NOMO-1 treated with dmso at 0.1 percent for 144 hours (cell line): Measurements from ENCODE around the gene MORF4L1.
"Not testable (repeated sequence)": the region's sequence is repeated elsewhere in the genome, so short reads cannot be mapped to it uniquely, and the experiment has no call there.

Experiments used
- DNase-seq: peaks from one replicate; lab custom pipeline; 2025; ENCODE audit not compliant: unreplicated experiment; lab: John Stamatoyannopoulos, UW

The MORF4L1 gene

DNA sequence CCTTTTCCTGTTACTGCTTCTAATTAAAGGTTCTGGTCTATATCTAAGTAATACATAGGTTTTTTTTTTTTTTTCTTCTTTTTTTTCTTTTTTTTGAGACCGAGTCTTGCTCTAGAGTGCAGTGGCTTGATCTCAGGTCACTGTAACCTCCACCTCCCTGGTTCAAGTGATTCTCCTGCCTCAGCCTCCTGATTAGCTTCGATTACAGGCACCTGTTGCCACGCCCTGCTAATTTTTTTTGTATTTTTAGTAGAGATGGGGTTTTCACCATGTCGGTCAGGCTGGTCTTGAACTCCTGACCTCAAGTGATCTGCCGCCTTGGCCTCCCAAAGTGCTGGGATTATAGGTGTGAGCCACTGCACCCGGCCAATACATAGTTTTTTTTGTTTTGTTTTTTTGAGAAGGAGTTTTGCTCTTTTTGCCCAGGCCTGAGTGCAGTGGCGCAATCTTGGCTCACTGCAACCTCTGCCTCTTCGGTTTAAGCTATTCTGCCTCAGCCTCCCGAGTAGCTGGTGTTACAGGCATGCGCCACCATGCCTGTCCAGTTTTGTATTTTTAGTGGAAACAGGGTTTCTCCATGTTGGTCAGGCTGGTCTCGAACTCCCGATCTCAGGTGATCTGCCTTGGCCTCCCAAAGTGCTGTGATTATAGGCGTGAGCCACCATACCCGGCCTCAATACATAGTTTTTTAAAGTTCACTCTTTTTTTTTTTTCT is 28.3 kb downstream of the MORF4L1 start:
- DNase-seq, result not testable (repeated sequence)

DNA sequence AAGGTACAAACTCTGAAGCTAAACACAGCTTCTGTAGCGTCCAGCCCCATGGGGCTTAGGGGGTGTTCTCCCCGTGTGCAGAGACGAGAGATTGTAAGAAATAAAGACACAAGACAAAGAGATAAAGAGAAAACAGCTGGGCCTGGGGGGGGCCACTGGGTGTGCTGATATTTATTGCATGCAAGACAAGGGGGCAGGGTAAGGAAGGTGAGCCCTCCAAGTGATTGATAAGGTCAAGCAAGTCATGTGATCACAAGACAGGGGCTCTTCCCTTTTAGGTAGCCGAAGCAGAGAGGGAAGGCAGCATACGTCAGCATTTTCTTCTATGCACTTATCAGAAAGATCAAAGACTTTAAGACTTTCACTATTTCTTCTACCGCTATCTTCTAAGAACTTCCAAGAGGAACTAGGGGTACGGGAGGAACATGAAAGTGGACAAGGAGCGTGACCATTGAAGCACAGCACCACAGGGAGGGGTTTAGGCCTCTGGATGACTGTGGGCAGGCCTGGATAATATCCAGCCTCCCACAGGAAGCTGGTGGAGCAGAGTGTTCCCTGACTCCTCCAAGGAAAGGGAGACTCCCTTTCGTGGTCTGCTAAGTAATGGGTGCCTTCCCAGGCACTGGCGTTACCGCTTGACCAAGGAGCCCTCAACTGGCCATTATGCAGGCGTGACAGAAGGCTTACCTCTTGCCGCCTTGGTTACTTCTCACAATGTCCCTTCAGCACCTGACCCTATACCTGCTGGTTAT is 29.8 kb downstream of the MORF4L1 start:
- DNase-seq, result not testable (repeated sequence)

DNA sequence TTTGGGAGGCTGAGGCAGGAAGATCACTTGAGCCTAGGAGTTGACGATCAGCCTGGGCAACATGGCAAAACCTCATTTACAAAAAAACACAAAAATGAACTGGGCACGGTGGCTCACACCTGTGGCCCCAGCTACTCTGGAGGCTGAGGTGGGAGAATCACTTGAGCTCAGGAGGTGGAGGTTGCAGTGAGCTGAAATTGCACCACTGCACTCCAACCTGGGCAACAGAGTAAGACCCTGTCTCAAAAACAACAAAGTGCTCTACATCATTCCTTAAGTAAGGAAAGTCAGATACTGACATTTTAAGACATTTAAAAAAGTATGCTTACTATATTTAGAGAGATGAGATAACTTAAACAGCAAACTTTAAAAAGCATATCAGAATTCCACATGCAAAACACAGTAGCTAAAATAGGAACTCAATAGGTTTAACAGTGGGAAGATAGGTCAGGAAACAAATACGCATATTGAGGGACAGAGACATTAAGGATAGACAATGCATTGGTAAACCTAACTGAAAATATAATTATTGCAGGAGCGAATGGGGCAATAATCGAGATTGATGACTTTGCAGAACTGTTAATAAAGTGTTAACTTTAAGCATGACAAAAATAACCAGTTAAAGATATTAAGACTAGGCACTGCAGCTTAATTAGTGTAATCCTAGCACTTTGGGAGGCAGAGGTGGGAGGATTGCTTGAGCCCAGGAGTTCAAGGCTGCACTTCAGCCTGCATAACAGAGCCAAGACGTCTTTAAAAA is 32.1 kb downstream of the MORF4L1 start:
- no peak for DNase-seq

DNA sequence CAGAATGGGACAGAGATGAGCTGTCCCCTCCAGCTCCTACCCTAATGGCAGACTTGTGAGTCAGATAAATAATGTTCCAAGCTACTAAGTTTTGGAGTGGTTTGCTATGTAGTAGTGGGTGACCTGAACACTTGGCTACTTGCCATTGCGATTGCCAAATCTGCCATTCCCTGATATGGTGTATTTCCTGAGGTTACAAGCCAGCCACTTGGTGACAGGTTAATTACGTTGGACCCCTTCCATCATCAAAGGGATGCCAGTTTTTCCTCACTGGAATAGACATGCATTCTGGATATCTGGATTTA is 33.6 kb downstream of the MORF4L1 start:
- DNase-seq, result no peak

DNA sequence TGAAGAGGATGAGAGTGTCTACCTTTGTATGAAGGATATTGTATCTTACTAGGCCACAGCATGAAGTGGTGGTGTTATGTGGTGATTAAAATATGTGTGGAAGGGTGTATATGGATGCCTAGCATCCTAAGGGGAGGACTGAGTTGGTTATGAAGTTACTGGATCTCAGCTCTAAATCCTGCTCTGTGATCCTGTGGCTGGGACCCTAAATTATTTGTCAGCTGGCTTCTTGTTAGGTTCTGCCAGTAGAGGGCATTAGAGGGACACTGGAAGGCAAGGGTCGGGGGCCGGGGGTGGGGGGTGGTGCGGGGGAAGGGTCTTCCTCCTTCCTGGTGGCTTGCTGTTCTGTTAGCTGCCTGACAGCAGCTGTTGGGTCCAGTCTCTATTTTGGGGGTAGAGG is 34.9 kb downstream of the MORF4L1 start:
- no peak for DNase-seq

DNA sequence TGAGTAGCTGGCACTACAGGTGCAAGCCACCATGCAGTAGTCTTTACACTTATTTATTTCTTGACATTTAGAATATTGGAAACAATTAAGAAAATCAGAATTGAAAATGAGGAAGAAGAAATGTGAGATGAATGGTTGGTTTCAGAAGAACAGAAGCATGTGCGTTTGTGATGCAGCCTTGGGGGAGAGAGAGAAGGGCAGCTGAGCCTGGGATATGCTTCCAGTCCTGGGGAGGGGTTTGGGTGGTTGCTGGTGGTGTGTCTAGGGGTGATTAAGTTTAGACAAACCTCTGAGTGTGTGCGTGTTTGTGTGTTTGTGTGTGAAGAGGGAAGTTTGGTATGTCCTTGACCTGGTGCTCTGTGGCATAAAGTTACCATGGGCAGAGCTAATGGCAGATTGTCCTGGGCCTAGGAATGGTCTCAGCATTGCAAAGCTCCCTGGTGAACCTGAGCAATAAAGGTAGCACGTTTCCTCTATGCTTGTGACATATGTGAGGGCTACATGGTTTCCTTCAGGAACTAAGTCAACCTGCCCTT is 36.5 kb downstream of the MORF4L1 start:
- DNase-seq, result no peak

DNA sequence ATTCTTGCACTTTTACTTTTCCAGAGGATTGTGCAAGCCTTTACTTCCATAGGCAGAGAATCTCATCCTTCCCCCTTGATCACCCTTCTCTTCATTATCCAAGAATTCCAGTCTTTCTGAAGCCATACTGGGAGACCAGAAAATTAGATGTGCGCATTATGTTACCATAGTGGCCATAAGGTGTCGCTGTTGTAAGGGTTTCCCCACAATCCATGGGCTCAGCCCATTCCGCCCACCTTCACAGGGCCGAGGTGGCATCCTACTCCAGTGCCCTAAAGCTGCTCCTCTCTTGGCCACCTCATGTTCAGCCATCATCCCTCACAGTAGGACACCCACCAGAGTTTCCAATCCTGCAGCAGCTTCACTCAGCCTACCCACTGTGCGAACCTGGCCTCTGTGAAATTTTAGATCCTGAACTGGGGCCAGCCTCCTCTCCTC is 37.1 kb downstream of the MORF4L1 start:
- no peak for DNase-seq

DNA sequence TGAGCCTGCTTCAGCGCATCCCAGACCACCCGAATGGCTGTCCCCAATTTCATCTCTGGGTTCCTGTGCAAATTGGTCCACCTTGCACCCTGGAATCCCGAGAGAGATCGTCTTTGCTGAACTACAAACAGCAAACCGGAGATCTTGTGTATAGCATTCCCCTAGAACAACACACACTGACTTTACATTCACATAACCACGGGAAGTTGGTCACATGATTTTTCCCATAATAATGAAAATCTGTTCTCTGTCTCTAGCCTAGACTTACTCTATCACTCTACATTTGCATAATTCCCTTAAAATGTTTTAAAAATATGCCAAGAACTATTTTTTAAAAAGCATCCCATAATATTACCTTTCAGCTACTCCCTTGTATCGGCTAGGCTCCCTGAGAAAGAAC is 37.6 kb downstream of the MORF4L1 start:
- no peak for DNase-seq

DNA sequence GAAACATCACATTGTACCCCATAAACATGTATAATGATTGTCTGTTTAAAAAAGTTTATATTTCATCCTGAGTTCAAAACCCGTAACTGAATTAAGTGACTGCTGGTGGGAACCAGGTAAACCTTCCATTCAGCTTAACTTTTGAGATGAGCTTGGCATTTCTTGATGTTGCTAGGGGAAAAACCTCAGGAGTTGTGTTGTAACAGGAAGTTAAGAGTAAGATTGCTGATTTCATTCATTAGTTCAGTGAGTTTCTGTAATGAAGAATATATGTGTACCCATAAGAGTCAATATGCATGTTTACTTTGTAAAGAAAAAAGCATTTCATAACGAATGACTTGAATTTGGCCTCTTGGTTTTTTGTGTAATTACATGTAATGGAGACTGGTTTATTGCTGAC is 39.6 kb downstream of the MORF4L1 start:
- no peak for DNase-seq

DNA sequence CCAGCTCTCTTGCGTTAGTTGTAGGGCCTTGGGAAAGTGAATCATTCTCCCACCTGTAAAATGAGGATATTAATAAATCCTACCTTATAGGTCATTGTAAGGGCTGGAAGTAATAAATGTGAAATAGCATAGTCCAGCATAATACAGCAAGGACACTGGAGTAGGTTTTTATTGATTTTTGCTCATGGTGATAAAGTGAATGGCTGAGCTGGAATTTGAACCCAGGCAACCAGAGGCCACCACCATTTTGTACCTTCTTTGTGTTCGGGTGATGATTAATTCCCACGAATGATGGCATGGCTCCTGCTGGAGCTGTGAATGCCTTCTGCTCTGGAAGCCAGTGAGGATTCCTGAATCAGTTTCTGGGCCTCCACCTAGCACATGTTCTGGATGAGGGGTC is 40.3 kb downstream of the MORF4L1 start:
- no peak for DNase-seq

DNA sequence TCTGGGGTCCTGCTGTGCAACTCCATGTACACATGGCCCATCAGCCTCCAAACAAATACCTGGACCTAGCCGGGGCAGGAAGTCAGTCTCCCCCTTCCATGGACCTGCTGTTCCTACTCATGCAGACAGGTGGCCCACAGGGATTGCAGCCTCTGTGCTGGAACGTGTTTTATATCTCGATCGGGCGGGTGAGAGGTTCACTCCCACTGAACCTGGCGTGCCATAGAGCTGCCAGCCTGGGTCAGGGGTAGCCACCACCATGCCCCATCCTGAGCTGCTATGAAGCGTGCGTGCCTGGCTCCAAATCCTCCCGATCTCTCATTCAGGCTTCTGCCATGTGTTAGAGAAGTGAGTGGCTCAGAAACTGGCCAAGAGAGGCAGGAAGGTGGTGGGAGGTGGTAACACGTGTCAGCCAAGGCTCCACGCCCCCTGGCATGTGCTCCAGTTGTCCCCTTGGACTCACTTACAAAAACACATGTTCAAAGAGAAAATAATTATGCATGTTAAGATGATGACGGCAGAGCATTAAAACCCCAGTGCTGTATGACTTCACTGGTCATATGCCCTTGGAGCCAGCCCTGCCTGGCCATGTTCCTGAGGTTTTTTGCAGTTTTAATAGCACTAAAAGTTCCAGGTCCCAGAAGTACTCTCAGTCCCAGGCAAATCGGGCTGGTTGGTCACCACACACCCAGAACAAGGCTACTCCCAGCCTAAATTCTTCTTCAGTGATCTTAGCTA is 41.5 kb downstream of the MORF4L1 start:
- no peak for DNase-seq

DNA sequence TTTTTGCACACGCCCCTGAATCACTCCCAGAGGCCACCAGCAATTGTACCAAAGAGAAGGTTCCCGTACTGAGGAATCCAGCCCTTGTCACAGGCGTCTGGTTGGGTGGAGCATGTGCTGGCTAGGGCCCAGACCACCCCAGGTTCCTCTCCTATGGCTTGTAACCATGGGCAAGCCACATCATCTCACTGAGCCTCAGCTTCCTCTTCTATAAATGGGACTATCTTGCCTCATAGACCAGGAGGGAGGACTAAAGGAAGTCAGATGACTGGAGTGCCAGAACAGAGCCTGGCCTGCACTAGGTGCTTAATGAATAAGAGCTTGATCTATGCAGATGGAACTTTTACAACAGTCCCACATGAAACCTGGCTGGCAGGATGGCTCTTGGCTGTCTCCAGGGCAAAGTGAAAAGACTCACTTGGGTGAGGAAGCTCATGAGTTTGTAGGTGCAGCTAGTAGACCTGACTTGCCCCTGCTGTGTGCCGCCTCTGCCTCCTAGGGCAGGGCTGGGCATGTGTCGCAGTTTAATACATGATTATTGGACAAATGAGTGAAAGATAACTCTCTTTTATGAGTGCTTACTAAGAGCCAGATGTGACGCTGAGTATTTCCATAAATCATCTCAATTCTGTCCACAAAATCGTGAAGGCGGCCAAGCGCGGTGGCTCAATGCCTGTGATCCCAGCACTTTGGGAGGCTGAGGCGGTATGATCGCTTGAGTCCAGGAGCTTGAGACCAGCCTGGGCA is 42.8 kb downstream of the MORF4L1 start:
- peak; percentile 83 for DNase-seq

DNA sequence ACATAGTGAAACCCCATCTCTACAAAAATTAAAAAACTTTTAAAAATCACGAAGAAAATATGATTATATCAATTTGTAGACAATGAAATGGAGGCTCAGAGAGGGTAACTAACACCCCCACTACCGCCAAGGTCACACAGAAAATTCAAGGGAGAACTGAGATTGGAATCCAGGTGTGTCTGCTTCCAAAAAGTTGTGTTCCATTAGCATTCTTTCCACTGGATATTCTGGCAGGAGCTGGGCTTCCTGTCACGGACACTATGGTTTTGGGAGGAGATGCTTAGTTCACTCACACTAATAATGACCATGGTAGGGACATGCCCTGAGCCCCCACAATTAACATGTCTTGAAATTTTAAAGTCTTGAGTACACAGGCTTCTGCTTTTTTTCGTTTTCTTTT is 43.4 kb downstream of the MORF4L1 start:
- no peak for DNase-seq

DNA sequence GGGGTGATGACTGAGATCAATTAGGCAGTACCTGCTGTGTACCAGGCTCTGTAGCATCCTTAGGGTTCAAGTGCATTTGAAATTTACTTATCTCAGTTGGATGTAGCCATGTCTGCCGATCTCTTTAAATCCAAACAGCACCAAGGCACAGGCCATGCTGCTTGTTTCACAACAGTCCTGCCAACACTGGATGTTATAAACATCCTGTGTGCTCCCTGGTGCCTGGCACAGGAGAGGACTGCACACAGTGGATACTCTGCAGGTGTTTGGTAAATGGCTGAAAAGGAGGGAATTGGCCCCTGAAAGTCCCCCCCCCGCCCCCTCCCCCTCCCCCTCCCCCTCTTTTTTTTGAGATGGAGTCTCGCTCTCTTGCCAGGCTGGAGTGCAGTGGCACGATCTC is 45.2 kb downstream of the MORF4L1 start:
- no peak for DNase-seq

DNA sequence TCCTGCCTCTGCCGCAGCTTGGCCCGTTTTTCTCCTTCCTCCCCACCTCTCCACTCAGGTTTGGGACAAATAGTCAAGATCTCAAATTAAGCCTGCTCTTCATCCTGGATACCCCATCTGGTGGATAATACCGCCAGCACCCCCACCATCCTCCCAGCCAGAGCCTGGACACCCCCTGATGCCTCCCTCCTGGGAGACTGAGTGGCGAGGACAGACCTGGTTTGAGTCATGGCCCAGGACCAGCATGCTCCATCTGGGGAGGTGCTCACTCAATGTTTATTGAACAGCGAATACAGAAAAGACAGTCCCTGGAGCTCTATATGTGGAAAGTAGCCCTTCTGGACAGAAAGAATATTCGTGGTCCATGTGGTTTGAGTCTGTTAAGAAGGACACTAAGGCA is 48.8 kb downstream of the MORF4L1 start:
- no peak for DNase-seq

DNA sequence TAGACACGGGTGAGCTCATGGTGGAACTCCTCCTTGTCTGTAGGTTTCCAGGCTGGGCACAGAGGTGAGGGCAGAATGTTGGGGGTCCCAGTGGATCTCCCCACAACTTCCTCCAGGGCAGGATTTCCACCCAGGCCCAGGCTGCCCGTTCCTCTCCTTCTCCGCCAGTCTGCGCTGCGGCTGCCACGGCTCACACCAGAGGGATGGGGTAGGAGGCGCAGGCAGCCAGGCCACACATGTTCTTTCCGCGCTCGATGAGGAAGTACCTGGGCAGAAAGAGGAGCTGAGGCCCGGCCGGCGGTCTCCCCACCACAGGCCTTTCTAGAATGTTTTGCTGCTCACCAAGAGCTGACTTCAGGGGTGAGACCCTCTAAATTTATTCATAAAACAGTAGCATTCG is 49.2 kb downstream of the MORF4L1 start:
- no peak for DNase-seq

DNA sequence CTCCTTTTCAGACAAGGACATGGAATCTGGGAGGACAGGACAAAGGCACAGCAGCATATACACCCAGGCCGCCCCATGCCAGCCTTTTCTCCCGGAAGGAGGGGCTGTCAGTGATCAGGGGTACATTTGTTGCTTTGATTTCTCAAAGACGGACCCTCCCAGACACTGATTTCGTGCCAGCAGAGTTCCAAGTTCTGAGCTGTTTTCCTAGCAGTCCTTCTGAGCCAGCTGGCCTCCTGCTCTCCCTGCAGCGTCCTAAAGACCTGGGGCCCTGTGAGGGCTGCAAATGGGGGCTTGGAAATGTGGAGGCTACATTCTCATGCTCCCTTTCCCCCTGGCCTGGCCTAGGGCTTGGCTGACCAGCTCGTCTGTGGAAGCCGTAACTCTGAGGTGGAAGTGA is 49.8 kb downstream of the MORF4L1 start:
- DNase-seq, result no peak

DNA sequence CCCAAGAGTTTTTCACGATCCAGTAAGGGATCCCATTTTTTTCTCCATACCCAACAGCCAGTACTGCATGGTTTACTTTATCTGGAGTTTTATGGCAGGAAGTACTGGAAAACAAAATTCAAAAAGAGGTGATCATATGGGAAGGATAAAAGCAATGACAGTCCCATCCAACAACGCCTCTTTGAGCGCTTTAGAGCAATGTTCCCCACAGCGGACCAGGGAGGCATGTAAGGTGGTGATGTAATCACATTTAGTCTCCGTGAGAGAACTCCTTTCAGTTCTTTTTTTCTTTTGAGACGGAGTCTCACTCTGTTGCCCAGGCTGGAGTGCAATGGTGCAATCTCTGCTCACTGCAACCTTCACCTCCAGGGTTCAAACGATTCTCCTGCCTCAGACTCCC is 50.3 kb downstream of the MORF4L1 start:
- DNase-seq, result no peak

DNA sequence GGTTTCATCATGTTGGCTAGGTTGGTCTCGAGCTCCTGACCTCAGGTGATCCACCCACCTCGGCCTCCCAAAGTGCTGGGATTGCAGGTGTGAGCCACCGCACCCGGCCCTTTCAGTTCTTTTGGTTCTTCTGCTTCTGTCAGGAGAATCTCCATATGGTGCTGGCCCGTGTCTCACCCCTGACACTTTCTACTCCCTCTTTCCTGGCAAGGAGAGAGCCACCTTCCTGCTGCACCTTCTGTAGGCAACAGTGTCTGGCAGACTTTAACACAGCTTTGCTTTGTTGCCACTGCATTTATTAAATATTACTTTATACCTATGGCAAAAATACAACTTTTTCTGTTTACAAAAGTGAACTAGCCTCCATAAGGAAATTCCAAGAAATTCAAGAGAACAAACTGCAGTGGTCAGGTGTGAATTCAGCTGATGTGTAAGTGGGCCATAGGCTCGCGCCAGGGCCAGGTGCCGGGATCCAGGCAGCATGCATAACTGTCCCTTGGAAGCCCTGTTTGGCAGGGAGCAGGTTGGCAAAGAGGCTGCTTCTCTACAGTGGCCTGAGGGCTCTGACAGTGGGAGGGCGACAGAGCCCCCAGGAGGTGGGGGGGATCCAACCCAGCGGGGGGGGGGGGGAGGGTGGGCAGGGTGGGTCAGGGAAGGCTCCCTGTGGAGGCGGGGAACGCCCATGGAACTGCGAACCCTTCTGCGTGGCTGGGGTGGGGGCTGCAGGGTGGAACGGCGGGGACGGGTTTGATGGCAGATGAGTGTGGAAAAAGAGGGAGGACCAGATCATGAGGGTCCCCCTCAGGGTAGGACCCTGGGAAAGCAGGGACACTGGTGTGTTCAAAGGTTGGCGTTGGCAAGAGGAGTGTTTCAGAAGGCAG is 51.0 kb downstream of the MORF4L1 start:
- no peak for DNase-seq
